ENCODE results near the gene INSIG2.

GRCh38 chr2:118110991-118111390, 22.7 kb downstream of the INSIG2 start:
- no peak for TF ChIP-seq POLR2AphosphoS5 (IDR thresholded peaks at IDR 0.05; ENCODE audit: low read depth, low read length)
- no peak for TF ChIP-seq REST (IDR thresholded peaks at IDR 0.05; ENCODE audit: insufficient read depth in 1 of 2, low read depth in 2 of 2, low read length in 2 of 2)
- no peak for TF ChIP-seq TAF1 (IDR thresholded peaks at IDR 0.05; ENCODE audit: borderline replicate concordance, insufficient read depth, low read length)

Data from PFSK-1 (cell line).